ENCODE data around the gene TBC1D16.

The TBC1D16 gene

DNA sequence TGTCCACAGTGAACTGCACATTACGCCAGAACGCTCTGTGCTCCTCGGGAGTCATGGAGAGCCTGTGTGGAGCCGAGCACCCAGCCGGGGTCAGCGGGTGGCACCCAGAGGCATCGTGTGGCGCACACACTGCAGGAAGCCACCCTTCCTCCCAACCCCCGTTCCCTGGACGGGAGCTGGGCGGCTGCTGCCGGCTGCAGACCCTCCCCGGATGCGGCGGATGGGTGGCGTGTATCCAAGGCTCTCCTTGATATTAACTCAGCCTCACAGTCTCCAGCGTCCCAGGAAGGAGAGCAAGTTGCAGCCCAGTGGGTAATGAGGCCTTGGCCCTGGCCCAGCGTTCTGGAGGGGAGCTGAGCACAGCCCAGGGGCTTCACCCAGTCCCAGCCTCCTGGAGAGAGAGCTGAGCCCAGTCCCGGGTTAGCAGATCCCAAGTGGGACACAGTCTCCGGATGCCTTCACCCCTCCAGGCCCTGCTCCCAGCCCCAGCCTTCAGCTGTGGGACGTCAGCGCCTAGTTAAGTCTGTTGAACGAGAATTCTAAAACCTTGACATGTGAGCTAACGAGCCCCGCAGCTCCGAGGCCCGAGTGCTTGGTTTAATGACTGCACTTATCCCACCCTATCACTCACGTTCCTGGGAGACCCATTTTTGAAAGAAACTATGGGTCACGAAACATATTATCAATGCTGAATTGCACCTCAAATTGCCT lies 86.6 kb downstream of the TBC1D16 start:
- no peak for DNase-seq

DNA sequence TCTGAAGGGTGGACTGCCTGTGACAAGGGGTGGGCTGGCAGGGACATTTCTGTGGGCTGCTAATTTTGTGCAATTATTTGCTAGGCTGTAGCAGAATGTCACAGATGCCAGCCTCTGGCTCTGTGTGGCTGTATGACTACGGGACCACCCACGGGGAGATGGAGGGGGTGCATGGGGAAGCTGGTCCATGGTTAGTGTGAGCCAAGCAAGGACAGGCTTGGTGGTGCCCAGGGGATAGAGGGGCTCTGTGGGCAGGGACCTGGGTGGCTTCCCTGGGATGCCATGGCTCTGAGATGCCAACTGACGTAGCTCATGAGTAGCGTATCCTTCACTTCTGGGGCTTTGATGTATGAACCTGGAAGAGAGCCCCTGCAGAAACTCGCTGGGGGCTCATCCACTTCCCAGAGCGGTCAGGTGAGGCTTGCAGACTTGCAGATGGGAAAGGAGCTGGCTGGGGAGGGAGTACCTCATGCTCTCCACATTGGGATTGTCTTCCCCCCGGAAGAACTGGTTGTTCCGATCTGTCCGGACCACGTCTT lies 87.2 kb downstream of the TBC1D16 start:
- DNase-seq = no peak

DNA sequence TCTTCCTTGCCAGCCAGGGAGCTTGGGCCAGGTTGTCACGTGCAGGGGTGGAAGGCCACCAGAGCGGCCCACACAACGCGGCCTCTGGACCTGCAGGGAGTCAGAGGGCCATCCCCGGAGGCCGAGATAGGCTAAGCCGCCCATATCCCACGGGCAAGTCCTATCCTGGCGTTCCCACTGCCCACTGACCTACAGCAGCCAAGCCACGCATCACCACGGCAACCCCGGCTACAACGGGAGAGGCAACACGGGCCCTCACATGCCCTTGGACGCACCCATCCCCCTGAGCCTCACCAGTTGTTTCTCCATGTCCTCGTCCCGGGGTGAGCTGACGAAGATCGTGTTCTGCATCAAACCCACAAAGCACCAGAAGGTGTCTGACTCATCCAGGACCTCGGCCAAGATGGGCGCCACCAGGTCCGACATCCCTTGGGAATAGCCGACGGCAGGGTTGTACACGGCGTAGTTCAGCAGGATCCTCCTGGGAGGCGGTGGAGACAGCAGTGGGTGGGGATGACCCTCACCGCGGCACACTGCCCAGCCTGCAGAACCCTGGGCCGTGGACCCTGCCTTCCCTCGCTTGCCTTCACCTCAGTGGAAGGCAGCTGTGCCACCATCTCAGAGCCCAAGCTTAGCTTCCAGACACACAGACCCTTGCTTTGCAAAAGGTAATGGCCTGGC lies 88.2 kb downstream of the TBC1D16 start:
- no peak for DNase-seq

DNA sequence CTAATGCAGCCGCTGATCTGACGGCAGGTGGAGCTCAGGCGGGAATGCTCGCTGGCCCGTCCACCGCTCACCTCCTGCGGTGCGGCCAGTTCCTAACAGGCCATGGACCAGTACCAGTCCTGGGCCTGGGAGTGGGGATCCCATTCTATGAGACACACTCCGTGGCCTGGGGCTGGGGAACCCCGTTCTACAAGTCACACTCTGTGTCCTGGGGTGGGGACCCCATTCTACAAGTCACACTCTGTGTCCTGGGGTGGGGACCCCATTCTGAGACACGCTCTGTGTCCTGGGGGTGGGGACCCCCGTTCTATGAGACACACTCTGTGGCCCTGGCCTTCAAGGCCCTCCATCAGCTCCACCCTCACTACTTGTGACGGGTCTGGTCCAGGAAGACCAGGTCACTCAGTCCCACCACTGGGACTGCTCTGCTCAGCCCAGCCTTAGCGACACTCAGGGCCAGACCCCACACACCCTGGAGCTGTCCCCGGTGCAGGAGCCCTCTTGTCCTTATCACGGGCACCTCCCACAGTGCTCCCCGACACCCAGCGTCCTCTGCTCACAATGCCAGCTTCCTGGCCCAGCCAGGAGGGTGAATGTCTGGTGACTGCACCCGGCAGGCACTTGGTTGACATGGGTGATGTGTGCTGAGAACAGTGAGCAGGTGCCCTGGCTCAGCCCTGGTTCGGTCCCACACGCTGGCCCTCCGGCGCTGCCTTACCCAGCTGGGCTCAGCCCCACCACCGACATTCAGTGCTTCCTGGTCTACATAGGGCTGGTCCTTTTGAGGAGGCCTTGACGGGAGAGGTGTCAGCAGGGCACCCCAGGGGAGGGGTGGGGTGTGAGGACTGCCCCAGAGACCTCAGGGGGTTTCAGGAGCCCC lies 89.1 kb downstream of the TBC1D16 start:
- DNase-seq = no peak

DNA sequence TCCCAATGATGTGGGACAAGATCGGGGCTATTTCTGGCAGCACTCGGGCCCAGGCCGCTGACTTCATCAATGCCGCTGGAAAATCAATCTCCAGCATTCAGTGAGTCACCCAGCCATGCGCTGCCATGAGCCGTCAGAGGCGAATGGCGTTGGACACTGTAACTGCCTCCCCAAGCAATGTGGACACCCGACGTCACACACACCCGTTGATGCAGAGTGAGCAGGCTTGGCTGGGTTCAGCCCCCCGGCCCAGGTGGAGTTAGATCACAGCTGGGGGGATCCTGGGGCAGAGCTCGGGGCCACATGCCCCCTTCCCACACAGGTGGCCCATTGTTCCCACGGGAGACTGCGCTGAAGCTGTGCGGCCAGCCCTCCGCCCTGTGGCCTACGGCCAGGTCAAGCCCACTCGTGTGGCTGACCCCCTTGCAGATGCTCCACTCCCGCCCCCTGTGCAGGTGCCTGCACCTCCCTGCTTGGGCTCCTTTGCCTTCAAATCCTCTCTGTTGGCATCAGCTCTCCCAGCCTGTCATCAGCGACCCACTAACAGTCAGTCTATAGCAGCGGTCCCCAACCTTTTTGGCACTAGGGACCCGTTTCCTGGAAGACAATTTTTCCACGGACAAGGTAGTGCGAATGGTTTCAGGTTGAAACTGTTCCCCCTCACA lies 89.9 kb downstream of the TBC1D16 start:
- DNase-seq = no peak

DNA sequence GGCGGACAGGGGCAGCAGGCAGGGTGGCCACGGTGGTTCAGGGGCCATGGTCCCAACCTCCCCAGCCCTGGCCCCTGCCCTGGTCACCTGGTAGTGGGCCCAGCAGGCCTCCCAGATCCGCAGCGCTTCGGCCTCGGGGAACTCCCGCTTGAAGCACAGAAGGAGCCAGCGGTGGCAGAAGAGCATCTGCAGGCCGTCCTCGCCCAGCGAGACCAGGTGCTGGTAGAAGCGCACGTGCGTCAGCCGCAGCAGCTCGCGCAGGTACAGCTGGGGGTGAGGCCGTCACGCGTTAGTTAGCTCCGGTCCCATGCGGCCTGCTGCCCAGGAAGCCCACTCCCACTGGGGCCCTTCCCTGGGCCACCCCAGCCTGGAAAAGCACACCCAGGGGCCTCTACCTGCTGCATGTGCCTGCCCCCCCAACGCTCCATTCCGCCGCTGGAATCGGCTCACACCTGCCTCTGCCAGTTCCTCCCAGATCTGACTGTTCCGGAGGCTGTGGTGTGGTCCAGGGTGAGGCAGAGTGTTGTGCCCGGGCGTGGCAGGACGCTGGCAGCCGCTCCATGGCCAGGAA lies 90.8 kb downstream of the TBC1D16 start:
- no peak for DNase-seq

DNA sequence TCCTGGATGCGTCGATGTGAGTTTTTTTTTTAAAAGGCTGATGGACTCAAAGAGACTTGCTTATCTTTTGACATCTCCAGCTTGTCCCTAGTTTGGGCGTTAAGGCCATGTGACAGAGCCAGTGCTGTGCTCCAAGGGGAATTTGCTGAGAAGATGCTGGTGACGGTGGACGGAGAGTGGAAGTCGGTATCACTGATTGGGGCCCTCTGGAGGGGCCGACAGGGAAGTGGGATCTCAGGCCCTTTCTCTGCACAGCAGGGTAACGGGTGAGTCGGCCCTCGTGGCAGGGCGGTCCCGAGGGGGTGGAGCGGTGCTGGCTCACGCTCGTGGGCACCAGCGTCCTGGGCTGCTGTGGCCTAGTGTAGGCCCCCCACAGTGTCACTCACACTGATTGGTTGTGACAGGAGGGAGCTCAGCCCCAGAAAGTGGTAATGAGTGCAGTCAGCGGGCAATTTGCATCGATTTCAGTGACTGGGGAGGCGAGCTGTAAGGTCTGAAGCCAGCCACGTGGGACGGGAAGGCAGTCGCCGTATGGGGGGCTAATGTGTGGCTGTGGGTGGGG lies 91.3 kb downstream of the TBC1D16 start:
- DNase-seq = no peak

DNA sequence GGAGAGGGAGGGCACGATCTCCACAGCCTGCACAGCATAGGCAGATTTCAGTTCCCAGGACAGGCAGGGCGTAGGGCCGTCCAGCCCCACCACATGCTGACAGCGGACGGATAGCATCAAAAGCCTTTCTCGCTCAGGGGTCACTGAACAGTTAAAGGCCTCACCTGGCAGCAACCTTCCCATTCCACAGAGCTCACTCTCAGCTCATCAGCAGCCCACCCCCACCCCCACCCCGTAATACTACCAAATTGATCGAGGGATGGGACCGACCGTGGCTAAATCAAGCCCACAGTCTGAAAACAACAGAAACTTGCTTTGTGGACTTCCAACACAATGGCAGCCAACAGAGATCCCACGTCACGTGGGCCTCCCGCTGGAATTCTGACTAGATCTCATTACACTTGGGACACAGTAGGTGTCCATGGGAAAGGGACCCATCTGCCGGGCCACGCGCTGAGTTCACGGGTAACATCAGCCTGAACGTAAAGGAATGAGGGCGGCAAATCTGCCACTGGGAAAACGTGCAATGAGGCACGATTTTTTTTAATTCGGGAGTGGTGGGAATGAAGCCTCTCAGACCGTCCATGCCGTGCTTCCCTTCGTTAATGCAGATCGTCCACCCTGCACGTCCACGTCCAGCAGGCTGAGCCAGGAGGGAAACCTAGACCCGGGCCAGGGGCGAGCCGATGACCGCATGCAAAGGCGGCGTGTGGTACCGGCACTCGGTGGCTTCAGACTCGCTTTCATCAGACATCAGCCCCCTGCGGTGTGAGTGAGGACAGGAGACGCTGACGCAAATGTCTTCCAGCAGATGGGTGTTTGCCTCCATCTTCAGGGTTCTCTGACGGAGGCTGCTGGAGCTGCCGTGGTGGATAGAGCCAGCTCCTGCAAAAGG lies 92.1 kb downstream of the TBC1D16 start:
- DNase-seq = no peak

DNA sequence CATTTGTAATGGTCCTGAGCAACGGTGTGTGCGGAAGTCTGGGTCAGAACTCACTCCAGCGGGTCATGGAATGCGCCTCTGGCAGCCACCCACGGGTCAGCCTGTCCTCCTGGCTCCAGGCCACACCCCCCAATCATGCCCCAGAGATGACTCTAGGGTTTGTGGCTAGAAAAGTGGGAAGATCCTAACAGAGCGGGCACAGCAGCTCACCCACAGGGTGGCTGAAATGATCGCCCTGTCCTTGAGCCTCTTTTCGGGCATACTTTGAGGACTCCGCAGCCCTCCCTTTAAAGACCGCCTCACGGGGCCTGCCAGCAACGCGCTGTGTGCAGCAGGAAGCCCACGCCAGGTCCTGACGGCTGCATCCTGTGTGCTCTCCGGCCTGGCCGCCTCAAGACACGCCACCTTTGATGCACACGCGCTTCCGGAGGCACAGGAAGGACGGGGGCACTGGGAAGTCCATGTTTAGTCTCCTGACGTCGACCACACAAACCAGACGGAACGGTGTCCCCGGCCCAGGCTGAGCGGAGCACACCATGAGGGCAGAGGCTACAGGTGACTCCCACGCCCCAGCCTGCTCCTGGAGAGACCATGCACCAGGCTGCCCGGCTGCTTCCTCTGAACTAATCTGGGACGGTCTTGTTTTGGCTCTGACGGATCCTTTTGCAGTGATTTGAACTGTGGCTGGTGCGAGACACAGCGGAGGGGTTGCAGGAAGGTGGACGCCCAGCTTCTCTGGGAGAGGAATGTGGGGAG lies 92.9 kb downstream of the TBC1D16 start:
- DNase-seq = peak; percentile 32

DNA sequence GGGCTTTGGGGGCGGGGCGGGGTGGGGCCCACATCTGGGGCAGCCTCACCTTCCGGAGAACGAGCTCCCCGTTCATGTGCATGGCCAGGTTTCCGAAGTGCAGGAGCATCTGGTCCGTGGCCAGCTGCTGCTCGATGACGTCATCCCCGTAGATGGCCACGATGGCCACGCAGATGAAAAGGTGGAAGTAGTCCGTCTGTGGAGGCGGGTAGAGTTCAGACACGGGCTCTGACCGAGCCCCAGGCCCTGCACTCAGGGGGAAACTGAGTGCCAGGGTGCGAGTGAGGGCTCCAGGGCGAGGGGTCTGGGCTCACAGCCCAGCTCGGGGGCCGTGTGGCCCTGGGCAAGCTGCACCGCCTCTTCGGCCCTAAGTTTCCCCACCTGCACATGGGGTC lies 93.7 kb downstream of the TBC1D16 start:
- no peak for DNase-seq

DNA sequence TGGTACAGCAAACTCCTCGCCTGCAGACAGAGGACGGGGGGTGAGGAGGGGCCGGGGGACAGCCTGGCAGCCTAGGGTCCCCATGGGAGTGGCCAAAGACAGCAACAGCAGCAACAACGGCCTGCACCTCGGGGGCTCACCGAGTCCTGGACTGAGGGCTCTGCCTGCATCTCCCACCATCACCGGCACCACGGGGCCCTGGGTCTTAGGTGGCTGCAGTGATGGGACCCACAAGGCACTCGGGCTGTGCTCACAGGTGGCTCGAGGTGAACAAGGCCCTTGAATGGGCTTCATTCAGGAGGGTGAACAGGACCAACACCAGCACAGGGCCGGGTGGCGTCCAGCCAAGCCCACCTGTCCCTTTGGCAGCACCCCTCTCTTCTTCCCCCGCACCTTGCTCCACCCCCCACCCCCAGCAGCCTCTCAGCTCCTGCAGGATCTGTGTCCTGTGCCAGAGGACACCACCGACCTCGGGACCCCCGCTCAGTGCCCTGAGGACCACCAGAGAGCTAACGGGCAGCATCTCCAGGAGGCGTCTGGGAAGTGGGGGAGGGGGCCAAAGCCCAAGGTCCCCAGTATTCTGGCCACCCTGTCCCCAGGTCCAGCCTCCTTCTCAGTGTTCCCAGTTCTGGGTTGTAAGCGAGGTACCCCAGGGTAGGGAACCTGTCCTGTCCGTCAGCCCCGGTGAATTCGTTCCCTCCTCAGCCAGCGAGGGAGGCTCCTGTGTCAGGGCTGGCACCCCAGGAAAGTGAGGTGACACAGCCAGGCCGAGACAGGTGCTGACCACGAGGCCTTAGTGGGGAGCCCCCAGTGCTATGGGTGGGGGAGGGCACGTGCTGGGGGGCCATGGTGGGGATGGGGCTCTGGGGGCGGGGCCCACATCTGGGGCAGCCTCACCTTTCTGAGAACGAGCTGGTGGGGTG lies 94.3 kb downstream of the TBC1D16 start:
- no peak for DNase-seq

DNA sequence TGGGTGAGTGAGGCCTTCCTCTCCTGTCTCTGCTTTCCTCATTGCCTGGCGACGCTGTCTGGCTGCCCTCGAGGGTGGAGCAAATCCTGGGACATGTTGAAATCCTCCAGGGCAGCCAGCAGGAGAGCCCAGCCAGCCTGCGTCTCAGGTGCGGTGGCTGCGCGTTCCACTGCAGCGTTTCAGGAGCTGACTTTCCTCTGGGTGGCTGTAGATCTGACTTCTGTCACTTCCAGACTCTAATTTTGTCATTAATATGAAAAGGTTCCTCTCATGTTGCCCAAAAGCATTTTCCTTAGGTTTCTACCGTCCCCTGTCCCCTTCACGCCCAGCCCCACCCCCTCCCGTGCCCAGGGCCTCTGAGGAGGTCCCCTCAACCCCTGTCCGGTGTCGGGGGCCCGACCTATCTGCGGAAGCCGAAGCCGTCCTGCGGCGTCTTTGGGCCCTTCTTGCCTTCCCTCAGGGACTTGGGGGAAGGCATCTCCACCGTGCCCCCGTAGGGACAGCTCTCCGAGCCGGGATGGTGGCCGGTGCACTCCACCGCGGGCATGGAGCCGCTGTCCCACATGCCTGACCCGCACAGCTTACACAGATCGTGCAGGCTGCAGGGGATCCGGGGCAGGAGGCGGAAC lies 95.1 kb downstream of the TBC1D16 start:
- no peak for DNase-seq

DNA sequence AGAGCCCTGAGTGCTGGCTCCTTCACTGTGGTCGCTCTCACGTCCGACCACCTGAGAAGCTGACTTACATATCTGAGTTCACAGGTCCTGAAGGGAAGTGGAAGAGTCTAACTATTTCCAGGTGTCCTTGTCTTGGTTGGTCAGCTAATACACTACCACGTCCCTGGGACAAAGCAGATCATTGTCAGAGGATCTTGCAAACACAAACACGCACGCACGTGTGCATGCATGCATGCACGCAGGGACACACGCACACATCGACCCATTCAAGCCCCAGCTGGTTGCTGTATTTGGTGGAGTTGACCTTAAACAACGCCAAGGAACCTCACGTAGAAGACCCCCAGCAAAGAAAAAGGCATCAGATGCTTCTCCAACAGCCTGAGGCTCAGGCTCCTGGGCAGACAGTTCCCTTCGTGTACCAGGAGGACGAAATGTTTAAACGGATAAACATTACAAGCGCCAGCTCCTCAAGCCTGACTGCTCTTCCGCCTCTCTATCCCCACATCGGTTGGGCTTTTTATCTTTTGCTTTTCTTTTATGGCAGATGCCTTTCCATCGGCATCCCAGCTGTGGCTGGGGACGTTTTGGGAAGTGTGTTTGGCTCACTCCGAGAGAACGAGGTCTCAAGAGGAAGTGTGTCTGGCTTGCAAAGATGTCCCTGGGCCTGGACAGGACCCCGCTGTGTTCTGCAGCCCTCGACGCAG lies 95.8 kb downstream of the TBC1D16 start:
- no peak for DNase-seq

DNA sequence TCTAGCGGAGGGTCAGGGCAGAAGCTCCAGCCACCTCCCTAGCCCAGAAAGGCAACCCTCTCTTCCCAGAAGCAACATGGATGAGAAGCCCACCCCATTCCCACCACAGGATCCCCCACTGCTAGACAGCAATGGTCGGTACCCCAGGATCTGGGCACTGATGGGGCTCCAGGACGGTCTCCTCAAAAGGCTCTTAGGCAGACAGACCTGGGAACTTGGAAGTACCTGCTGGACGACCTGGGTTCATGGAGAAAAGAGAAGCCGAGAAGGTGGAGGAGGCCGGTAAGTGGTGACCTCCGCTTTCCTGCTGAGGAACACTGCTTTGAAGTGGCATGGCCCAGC lies 96.6 kb downstream of the TBC1D16 start:
- DNase-seq = no peak

DNA sequence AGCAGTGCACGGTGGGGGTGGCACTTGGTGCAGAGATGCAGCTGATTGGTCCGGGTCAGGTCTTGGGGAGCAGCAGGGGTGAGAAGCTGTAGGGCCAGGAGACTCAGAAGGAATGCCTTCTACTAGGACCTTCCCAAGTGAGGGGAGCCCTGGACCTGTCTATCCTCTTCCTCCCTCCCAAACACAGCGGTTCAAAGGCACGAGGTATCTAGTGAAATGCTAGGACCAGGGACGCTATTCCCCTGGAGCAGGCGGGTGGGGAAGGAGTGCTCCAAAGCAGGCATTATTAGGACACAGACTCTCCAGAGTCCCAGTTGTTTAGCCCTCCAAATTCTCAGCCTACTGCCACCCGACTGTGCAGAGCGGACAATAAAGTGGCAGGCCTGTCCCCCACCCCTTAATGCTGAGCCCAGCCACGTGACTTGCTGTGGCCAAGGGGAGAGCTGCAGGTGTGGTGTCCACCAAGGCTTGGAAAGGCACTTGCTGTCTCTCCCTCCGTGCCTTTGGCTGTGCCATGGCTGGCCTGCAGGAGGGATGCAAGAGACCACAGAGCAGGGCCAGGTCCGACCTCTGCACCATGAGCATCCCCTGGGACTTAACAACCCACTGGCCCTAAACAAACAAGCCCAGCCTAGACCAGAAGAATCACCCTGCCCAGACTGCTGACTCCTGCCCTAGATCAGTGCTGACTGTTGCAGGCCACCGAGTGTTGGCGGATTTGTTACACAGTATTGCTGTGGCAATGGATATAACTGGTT lies 97.2 kb downstream of the TBC1D16 start:
- DNase-seq = no peak

DNA sequence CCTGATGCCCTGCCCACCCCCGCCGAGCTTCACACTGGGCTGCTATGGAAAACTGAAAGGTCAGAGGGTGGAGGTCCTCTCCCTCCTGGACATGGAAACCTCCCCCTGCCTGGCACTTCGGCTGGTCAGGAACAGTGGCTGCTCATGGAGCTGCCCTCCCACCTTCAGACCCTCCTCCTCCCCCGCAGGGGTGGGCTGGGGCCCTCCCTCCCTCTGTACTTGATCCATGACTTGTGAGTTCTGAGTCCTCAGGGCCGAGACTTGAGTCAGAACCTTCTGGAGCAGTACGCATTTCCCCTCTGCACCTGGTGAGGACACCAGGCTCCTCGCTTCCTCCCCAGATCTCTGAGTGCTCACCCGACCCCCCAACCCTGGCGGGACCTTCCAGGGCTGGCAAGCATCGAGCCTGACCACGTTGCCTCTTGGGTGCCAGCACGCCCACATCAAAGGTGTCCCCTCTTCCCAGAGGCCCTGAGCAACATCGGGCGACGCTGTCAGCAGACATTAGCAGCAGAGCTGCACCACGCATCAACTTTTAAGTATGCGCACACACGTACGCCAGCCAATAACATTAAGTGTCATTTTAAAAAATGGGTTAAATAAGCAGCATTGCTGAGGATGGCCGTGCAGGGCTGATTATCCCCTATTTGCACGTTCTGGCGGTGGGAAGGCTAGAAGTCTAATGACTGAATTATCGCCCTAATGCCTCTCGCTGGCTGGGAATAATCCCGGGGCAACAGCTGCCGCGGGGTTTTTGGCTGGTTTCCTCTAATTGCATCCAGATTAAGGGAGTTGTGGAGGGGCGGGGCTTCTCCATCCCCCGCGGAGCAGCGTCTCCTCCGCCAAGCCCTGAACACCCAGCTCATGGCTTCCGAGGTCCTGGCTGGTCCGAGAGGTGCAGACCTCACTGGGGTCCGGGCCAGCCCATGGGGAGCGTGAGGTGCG lies 98.0 kb downstream of the TBC1D16 start:
- no peak for DNase-seq
